GM21528 (cell line): ENCODE data around the gene ZNF468.
"Not testable (repeated sequence)": the region's sequence is repeated elsewhere in the genome, so short reads cannot be mapped to it uniquely, and the experiment has no call there.

Source experiments
- ATAC-seq: cut with Tn5 transposase; IDR thresholded peaks from one replicate; pipeline ENCODE4 v1.9.1; 2021; ENCODE audit warnings: mild to moderate bottlenecking, moderate library complexity; ENCODE audit not compliant: unreplicated experiment, low FRiP score

Gene ZNF468

GRCh38 chr19:52829866-52830265, 27.6 kb downstream of the ZNF468 start:
- ATAC-seq: not testable (repeated sequence)

GRCh38 chr19:52825765-52826164, 31.7 kb downstream of the ZNF468 start:
- no peak for ATAC-seq

- ATAC-seq: no peak
Observed at GRCh38 chr19:52823676-52824075, 33.7 kb downstream of the ZNF468 start.

- peak; percentile 90 for ATAC-seq
Observed at GRCh38 chr19:52821204-52821960, 36.0 kb downstream of the ZNF468 start, which contains the start of gene ZNF28. Gene ZNF28 (minus strand): TSS chr19:52821633. CDS start chr19:52817958, 3,675 bp downstream.

GRCh38 chr19:52820472-52821203, 36.8 kb downstream of the ZNF468 start:
- ATAC-seq: peak; percentile 35

- no peak for ATAC-seq
Observed at GRCh38 chr19:52809801-52810200, 47.6 kb downstream of the ZNF468 start.

GRCh38 chr19:52799950-52800640, 57.3 kb downstream of the ZNF468 start:
- ATAC-seq: not testable (repeated sequence)

GRCh38 chr19:52789440-52789839, 68.0 kb downstream of the ZNF468 start:
- no peak for ATAC-seq
